SK-N-SH (cell line): ENCODE data around the gene ZNF546.

Experiments
- EP300 ChIP-seq, 2 experiments: IDR thresholded peaks; 2 replicates each; pipeline versions ENCODE4 v1.4.0 to v1.6.1; 2012; ENCODE audit warnings: borderline replicate concordance in 1 of 2, low read depth in 1 of 2, low read length in 1 of 2
- GABPA ChIP-seq: IDR thresholded peaks from 2 replicates; pipeline ENCODE4 v1.4.0; 2012; ENCODE audit warnings: low read depth, mild to moderate bottlenecking
- NRF1 ChIP-seq: IDR thresholded peaks from 2 replicates; pipeline ENCODE4 v1.6.1; 2012; ENCODE audit warnings: low read depth, mild to moderate bottlenecking, low read length
- RAD21 ChIP-seq: IDR thresholded peaks from 2 replicates; pipeline ENCODE4 v1.6.1; 2012; ENCODE audit warnings: mild to moderate bottlenecking, low read length
- TAF1 ChIP-seq: IDR thresholded peaks from 2 replicates; pipeline ENCODE4 v1.6.1; 2012; ENCODE audit warnings: low read depth, mild to moderate bottlenecking, low read length, moderate library complexity, borderline replicate concordance
- YY1 ChIP-seq: IDR thresholded peaks from 2 replicates; pipeline ENCODE4 v1.4.0; 2012; ENCODE audit warnings: low read depth, mild to moderate bottlenecking
- TF ChIP-seq, protein P1 (sequence below): fragments of 200-600 bp; sonication (generic); IDR thresholded peaks from 2 replicates; pipeline ENCODE4 v1.6.1; 2017; ENCODE audit warnings: antibody characterized with exemption, mild to moderate bottlenecking, moderate library complexity

DNA sequence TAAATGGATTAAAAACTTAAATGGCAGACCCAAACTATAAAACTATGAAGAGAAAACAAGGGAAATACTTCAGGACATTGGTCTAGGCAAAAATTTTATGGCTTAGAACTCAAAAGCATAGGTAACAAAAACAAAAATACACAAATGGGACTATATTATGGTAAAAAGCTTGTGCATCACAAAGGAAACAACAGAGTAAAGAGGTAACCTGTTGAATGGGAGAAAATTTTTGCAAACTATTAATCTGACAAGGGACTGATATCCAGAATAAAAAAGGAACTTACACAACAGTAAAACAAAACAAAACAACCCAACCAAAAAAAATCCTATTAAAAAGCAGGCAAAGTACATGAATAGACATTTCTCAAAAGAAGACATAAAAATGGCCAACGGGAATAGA, 9.3 kb upstream of the ZNF546 start:
- TF ChIP-seq YY1 (no peak), RAD21 (no peak), NRF1 (no peak), GABPA (no peak), EP300 (IDR thresholded peaks at IDR 0.05; ENCODE audit: borderline replicate concordance in 1 of 2, low read depth in 1 of 2, low read length in 1 of 2) (no peak), TAF1 (no peak)
- TF ChIP-seq, protein P1, sequence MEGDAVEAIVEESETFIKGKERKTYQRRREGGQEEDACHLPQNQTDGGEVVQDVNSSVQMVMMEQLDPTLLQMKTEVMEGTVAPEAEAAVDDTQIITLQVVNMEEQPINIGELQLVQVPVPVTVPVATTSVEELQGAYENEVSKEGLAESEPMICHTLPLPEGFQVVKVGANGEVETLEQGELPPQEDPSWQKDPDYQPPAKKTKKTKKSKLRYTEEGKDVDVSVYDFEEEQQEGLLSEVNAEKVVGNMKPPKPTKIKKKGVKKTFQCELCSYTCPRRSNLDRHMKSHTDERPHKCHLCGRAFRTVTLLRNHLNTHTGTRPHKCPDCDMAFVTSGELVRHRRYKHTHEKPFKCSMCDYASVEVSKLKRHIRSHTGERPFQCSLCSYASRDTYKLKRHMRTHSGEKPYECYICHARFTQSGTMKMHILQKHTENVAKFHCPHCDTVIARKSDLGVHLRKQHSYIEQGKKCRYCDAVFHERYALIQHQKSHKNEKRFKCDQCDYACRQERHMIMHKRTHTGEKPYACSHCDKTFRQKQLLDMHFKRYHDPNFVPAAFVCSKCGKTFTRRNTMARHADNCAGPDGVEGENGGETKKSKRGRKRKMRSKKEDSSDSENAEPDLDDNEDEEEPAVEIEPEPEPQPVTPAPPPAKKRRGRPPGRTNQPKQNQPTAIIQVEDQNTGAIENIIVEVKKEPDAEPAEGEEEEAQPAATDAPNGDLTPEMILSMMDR: no peak
